GM10847 (cell line): ENCODE measurements around the gene MRPS30.

Source experiments
- POLR2A ChIP-seq: IDR thresholded peaks from 2 replicates; pipeline ENCODE4 v1.6.1; 2011; ENCODE audit not compliant: insufficient read length; ENCODE audit errors: extremely low read depth

Gene MRPS30

DNA sequence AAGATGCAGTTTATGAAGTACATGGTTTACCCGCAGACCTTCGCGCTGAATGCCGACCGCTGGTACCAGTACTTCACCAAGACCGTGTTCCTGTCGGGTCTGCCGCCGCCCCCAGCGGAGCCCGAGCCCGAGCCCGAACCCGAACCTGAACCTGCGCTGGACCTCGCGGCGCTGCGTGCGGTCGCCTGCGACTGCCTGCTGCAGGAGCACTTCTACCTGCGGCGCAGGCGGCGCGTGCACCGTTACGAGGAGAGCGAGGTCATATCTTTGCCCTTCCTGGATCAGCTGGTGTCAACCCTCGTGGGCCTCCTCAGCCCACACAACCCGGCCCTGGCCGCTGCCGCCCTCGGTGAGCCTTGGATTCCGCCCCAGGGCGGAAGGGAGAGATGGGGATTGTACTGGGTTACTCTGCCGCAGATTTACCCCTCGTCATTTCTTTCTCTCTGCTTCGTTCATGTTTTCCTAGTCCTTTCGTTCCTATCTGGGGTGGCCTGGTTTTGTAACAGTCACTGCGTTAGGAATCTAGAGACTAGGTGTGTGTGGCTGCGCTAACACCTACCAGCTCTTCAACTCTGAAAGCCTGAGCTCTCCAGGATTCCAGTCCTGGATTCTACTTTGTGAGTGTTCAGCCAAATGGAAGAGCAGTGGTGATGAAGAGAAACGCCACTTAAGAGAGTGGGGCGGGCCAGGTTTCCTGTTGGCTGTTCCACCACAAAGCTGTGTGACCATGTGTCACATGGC, 638 bp downstream of the MRPS30 start:
- no peak for TF ChIP-seq POLR2A

DNA sequence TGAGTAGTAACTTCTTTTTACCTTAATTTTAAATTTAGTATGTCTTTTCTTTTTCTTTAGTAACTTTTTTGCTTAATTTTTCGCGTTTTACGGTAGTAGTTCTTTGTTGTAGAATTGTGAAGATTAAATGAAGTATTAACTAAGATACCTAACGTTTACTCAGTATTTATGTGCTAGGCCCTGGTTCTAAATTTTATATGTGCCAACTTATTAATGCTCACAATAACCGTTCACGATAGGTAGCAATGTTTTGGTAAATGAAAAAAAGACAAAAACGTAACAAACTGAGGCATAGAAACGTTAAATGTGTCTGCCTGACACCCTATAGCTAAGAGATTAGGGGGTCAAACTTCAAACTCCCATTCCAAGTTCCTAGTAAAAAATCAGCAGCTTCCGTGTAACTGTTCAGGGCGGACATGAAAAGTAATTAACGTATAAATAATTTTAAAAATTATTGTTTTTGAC, 1.2 kb downstream of the MRPS30 start:
- no peak for TF ChIP-seq POLR2A

DNA sequence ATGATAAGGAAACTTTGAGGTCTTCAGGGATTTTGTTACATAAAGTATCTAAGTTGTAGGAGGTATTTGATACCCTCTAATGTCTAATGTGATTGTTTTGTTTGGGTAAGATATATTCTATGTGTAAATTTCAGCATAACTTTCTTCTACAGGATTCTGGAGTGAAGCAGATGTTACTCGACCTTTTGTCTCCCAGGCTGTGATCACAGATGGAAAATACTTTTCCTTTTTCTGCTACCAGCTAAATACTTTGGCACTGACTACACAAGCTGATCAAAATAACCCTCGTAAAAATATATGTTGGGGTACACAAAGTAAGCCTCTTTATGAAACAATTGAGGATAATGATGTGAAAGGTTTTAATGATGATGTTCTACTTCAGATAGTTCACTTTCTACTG, 6.0 kb downstream of the MRPS30 start:
- no peak for TF ChIP-seq POLR2A

DNA sequence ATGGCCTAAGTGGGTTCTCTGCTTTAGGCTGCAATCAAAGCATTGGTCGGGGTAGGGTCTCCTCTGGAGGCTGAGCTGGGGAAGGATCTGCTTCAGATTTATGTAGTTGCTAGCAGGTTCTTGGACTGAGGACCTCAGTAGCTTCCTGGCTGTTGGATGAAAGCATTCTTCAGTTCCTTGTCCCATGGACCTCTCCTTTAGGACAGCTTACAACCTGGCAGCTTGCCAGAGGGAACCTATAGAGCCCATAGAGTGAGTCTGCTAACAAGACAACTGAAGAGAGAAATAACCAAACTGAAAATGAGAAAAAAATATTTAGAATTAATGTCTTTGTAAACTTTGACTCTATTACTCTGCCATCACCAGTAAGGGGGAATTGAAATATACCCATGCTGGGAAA, 12.4 kb downstream of the MRPS30 start:
- no peak for TF ChIP-seq POLR2A

DNA sequence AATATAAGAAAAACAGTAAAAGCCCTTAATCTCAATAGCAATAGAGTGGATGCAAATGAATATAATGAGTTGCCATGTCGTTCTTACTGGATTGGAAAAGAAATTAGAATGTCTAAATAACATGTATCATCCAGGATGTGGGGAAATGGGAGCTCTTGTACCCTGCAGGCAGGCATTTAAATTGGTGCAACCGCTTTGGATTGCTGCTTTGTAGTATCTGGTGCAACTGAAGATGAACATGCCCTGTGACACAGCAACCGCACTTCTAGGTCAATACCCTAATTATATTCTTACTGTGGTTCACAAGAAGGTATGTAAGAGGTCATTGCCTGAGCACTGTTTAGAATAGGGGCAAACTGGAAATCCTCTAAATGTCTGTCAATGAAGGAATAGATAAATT, 18.9 kb downstream of the MRPS30 start:
- TF ChIP-seq POLR2A, result no peak

DNA sequence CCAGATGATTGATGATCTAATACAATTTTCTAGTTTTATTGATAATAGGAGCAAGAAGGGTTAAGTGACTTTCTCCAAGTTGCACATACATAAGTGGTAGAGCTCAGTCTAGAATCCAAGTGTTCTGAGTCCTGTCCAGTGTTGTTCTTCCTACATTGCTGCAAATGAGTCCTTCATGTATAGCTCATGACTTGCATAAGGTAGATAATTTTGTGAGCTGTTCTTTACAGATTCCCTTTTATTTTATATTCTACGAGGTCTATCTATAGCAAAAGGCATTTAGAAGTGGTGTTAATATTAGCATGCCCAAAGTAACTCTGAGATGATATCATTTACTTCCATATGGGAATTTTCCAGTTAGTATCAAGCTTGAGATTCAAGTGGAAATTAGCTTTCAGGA, 20.0 kb downstream of the MRPS30 start:
- no peak for TF ChIP-seq POLR2A

DNA sequence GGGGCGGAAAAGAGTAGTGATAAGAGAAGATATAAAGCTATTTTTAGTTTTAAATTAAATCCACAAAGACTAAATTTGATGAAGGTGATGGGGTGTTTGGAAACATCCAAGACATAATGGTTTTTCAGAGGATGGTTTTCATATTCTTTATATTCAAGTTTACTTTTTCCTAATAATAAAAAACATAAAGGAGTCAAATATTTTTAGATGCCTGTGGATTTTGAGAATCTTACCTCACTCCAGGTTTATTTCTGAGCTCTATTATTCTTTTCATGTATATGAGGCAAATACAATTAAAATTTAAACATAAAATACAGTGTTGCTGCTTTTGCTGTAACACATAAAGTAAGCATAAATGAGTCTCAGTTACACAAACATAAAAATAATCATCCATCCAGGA, 22.2 kb downstream of the MRPS30 start:
- TF ChIP-seq POLR2A, result no peak

DNA sequence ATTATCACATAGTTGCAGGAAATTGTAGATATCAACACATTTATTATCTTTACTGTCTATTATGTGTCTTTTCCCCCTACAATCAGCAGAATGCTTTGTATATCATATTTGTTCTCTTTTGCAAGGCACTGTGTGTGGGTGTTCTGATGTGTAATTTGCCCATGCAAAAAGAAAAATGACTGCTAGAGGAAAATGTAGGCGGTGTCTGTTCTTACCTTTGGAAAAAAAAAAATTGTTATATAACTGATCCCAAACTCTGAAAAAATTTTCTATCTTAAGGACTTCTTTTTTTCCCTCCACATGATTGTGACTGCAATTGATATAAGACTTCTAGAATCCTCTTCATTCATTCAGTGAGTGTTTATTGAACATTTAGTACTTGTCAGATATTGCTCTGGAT, 24.5 kb downstream of the MRPS30 start:
- TF ChIP-seq POLR2A, result no peak

DNA sequence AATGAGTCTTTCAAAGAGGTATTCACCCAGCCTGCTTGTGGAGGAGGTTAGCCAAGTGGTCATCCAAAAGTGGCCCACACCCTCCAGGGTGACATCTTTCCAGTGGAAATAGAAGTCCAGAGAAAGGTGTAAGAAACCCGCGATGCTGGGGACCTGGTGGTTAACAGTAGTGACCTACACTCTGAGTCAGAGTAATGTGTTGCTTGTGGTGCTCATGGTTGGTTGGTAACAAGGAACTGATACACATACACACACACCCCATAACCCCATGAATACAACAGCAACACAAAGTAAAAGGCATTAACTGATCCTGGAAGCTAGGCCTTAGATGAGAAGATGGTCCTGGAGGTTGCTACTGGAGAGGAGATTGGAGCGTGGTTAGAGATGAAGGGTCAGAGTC, 26.9 kb downstream of the MRPS30 start:
- TF ChIP-seq POLR2A, result no peak

DNA sequence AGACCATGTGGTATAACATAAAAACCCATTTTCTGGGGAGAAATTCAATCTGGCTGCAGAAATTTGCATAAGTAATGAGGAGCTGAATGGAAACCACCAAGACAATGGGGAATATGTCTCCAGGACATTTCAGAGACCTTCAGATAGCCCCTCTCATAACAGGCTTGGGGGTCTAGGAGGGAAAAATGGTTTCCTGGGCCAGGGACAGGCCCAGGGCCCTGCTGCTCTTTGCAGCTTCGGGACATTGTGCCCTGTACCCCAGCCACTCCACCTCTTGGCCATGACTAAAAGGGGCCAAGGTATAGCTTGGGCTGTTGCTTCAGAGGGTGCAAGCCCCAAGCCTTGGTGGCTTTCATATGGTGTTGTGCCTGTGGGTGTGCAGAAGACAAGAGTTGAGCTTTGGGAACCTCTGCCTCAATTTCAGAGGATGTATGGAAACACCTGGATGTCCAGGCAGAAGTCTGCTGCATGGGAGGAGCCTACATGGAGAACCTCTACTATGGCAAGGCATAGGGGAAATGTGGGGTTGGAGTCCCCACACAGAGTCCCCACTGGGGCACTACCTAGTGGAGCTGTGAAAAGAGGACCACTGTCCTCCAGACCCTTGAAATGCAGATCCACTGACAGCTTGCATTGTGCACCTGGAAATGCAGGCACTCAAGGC, 30.4 kb downstream of the MRPS30 start:
- TF ChIP-seq POLR2A, result no peak

DNA sequence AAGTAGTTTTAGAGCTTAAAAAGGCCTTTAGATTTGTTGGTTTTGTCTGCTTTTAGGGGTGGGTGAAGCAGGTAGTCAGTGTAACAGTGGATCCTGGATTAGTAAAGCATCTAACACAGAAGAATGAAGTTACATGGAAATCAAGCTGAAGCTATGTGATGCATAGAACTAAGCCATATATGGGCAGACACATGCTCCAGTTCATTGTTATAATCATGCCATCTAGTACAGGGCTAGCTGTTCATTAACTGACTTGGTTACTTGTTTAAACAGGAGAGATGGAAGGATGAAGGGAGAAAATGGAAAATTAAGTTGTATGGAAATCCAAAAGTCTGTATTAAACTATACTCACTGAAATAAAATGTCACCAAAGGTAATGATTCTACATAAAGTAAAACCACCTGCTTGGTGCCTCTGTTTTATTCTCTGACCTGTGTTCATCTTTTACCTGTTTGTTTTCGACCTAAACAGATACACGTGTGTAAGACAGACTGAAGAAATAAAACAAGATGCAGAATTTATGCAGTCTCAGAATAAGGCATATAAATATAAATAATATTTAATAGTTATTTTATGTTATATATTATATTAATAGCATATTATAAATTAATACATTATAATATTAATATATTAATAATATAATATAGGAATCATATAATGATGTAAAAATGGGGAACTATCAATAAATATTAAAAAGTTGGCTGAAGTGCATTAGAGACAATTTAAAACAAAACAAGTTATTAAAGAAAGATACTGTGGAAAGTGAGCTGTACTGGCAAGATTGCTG, 33.9 kb downstream of the MRPS30 start:
- TF ChIP-seq POLR2A, result no peak

DNA sequence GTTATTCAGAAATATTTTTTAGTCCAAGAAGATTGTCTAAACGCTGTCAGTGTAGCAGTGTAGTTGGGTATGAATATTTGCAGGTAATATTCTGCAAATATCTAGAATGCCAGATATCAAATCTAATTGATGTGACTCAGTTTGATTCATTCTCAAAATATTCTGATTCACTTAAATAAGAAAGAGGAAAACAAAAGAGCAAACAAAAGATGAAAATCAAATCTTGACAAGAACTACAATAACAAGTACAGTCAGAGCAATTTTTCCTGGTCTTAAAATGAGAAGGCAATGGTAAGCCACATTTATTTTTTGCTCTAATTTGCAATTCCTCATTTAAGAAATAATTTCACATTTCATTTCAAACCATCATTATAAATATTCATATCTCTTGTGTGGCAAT, 36.0 kb downstream of the MRPS30 start:
- TF ChIP-seq POLR2A, result no peak

DNA sequence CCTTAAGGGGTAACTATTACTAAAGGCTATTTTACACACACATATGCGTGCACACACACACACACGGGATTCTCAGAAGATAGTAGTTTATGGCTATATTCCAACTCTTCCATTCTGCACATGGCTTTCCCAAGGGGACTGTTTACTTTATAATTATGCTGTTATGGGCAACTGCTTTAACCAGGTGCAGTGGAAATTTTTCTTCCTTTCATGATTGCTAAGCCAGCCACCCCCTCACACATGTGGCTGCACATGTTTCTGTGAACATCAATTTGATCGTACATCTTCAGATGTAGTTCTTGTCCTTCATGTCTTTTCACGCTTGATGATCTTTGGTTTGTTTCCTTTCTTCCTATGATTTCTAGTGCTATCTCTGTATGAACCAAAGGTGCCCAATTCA, 37.0 kb downstream of the MRPS30 start:
- no peak for TF ChIP-seq POLR2A

DNA sequence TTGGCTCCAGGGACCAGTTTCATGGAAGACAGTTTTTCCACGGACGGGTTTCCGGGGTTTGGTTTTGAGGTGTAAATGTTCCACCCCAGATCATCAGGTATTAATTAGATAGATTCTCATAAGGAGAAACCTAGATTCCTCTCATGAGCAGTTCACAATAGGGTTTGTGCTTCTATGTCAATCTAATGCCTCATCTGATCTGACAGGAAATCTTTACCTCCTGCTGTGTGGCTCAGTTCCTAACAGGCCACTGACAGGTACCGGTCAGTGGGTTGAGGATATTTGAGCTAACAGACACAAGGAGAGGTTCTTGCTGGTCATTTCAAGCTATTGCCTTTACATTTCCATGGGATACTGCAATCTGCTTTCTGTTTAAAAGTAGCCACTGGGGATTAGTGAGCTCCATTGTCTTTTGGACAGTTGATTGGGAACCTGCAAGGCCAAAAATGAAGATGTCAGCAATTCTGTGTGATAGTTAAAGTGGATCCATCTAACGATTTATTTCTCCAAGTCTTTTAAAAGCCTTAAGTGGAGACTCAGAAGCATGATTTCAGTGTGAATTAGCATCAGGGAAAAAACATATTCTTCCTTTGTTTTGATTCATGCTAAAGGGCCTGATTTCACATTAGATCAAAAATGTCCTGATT, 38.6 kb downstream of the MRPS30 start:
- no peak for TF ChIP-seq POLR2A

DNA sequence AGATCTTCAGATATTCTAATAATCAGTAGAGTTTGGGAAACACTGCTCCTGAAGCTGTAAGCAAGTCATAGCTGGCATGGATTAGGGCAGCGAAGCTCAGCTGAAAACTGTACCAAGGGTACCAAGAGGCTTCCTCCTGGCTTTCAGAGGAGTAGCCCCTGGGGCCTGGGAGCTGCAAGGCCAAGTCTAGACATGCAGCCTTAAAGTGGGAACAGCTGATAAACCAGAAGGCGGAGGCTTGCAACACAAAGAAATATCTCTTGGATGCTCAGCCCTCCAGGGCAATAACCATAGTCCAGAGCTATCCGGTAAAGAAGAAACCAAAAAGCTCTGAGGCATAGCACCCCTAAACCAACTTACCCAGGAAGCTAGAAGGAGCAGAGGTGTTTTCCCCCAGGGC, 51.5 kb downstream of the MRPS30 start:
- no peak for TF ChIP-seq POLR2A

DNA sequence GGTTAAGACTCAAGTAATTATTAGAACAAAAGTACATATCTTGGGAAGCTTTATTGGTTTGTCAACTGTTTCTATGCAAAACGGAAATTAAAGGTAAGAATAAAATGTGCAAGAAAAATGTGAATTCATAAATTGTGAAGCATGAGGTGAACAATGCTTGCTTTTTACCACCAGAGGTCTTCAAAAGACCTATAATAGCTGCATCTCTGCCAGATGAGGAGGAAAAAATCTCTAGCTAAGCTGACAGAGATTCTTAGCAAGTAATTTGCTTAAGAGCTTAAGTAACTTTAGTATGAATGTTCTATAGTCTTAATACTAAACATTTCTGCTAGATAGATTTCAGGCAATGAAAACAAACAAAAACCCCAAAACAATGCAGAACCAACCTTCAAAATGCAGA, 54.1 kb downstream of the MRPS30 start:
- TF ChIP-seq POLR2A, result no peak
